ENCODE measurements around the gene ULK3. TPM values are rescaled to one million over a fixed set of nuclear protein-coding genes. Genes with fewer than 3 reads are reported as not detected.

The ULK3 gene
- total RNA-seq, 1 donor, result 25.6 TPM

DNA sequence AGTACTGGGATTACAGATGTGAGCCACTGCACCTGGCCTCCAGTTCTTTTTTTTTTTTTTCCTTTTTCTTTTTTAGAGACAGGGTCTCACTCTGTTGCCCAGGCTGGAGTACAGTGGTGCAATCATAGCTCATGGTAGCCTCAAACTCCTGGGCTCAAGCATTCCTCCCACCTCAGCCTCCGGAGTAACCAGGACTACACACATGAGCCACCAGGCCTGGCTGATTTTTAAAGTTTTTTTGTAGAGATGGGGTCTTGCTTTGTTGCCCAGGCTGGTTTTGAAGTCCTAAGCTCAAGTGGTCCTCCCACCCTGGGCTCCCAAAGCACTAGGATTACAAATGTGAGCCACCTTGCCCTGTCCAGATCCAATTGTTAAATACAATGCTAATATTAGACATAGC lies 13.6 kb upstream of the ULK3 start:
- H3K4me1 ChIP-seq (ENCODE audit: insufficient read depth, low read length), result peaks cover 38% of the 10 kb centered on the region
- H3K27me3 ChIP-seq (ENCODE audit: insufficient read depth, low read length), result no peaks in the 10 kb centered on the region
- H3K9me3 ChIP-seq (ENCODE audit: low read depth, low read length), result no peaks in the 10 kb centered on the region
- H3K4me3 ChIP-seq (ENCODE audit: low read length), result no peak overlapping the region

DNA sequence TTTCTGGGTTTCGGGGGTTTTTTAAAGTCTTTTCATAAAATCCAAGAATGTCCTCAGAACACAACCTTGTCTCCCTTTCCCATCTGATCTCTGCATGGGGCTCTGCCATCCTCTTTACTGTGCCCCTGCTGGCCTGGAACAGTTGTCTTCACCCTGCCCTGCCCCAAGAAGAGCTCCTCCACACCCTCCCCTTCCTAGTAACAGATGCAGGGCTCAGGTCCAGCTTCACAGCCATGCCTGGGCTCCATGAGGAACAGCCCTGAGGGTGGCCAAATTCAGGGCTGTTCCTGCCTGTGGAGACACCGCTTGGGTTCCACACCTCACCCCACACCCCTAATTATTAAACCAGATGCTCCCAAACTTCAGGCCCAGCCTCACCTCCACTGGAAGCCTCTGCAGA lies 12.9 kb upstream of the ULK3 start:
- Histone ChIP-seq H3K4me3 (ENCODE audit: low read length) (no peak overlapping the region), H3K9me3 (ENCODE audit: low read depth, low read length) (no peaks in the 10 kb centered on the region), H3K27me3 (ENCODE audit: insufficient read depth, low read length) (no peaks in the 10 kb centered on the region), H3K4me1 (ENCODE audit: insufficient read depth, low read length) (peaks cover 38% of the 10 kb centered on the region)

DNA sequence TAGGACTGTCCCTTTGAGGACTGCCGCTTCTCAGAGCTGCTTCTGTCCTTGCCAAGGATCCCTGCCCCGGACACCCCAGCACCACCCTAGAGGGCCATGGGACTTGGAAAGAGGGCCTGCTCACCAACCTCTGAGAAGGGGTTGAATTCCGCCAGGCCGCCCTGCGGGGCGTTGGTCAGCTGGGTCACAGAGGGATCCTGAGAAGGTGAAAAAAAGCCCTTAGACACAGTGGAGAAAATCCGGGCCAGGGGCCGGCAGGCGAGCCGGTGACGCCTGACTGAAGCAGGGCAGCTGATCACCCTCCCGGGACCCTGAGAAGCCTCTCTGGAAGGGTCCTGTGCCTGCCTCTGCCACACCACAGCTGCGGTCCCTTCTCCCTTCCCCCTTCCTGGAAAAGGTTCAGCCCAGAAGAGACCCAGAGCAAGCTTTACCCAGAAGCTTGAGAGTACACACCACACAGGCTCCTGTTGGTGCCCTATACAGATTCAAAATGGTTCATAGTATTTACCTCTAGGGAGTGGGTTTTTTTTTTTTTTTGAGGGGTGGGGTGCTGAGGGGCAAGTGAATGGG lies 11.6 kb upstream of the ULK3 start:
- peaks cover 31% of the 10 kb centered on the region for H3K4me1 ChIP-seq (ENCODE audit: insufficient read depth, low read length)
- no peaks in the 10 kb centered on the region for H3K9me3 ChIP-seq (ENCODE audit: low read depth, low read length)
- H3K4me3 ChIP-seq (ENCODE audit: low read length), result no peak overlapping the region
- H3K27me3 ChIP-seq (ENCODE audit: insufficient read depth, low read length), result no peaks in the 10 kb centered on the region

DNA sequence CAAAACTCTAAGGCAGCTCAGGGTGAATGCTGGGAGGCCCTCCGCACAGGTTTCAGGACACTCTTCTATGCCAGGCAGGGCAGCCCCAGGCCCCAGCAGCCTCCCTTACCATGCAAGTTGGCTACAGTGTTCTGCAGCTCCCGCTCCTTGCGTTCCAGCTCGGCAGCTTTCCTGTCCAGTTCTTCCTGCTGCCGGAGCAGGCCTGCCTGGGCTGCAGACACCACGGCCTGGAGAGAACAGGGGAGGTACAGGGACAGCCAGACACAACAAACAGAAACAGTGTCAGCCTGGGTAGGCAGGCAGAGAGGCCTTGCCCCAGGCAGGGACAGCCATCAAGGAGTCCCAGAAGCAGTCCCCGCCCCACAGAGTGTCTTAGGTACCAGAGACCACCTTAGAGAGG lies 9.0 kb upstream of the ULK3 start:
- no peak overlapping the region for H3K4me3 ChIP-seq (ENCODE audit: low read length)
- no peaks in the 10 kb centered on the region for H3K27me3 ChIP-seq (ENCODE audit: insufficient read depth, low read length)
- H3K4me1 ChIP-seq (ENCODE audit: insufficient read depth, low read length), result peaks cover 6% of the 10 kb centered on the region
- no peaks in the 10 kb centered on the region for H3K9me3 ChIP-seq (ENCODE audit: low read depth, low read length)

DNA sequence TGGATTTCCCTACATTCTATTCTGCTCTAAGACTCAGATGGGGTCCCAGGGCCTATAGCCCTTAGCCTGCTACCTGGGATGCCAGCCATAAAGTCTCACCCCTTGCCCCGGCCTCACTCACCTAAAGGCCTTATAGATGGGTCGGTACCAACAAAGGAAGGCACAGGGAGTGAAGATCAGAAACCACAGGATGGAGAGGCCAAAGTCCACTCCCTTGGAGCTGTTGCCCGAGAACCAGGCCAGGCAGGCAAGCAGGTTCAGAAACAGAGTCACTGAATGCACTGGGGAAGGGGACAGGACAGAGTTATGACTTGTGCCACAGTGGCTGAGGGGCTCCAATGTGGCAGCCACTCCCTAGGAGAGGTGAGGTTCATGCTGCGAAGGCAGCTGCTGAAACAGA lies 7.4 kb upstream of the ULK3 start:
- peaks cover 9% of the 10 kb centered on the region for H3K4me1 ChIP-seq (ENCODE audit: insufficient read depth, low read length)
- no peaks in the 10 kb centered on the region for H3K27me3 ChIP-seq (ENCODE audit: insufficient read depth, low read length)
- H3K4me3 ChIP-seq (ENCODE audit: low read length), result no peak overlapping the region
- no peaks in the 10 kb centered on the region for H3K9me3 ChIP-seq (ENCODE audit: low read depth, low read length)

DNA sequence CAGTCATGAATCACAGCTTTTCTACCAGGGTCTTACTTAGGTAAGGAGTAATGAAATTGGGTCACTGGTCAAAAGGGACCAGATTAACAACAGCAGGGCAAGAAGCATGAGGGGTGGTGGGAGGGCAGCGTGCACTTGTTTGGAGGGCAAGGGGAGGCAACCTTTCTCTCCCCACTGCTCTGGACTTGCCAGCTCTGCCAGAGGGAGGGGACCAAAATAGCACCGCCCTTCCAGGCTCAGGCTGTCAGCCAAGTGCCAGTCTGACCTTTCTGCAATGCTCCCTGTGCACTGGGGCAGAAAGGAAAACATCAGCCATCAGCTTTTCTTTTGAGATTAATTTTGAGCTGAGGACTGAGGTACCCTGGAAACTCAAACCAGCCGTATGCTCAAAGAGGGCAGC lies 4.5 kb upstream of the ULK3 start:
- Histone ChIP-seq H3K9me3 (ENCODE audit: low read depth, low read length) (no peaks in the 10 kb centered on the region), H3K27me3 (ENCODE audit: insufficient read depth, low read length) (no peaks in the 10 kb centered on the region), H3K4me3 (ENCODE audit: low read length) (no peak overlapping the region), H3K4me1 (ENCODE audit: insufficient read depth, low read length) (peaks cover 36% of the 10 kb centered on the region)

DNA sequence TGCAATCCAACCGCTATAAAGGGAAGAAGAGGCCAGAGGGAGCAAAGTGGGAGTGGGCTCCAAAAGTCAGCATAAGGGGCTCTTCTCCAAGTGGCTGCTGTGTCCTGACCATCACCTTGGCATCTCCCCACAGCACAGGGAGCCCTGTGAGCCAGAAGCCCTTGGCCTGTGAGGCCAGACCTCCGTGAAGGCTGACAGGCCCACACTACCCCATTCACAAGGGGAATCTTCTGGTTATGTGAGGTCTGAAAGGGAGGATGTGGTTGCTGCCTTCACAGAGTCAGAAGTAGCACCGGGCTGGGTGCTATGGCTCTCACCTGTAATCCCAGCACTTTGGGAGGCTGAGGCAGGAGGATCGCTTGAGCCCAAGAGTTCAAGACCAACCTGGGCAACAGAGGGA lies 2.6 kb upstream of the ULK3 start:
- Histone ChIP-seq H3K4me3 (ENCODE audit: low read length) (no peak overlapping the region), H3K27me3 (ENCODE audit: insufficient read depth, low read length) (no peaks in the 10 kb centered on the region), H3K4me1 (ENCODE audit: insufficient read depth, low read length) (peaks cover 47% of the 10 kb centered on the region), H3K9me3 (ENCODE audit: low read depth, low read length) (no peaks in the 10 kb centered on the region)

DNA sequence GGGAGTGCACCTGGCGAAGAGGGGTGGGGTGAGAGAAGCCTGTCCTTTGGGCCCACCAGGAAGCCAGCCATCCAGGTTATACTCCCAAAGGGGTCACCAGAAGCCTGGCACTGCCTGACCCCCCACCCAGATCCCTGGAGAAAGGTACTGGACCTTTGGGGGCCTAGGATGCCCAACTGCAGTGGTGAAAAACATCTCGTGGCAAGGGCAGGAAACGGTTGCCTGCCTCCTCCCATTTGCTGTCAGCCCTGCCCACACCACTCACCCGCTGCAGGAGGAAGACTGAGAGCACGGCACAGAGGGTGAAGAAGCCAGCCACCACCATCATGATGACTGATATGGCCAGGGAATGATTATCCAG lies 2.2 kb upstream of the ULK3 start:
- no peaks in the 10 kb centered on the region for H3K9me3 ChIP-seq (ENCODE audit: low read depth, low read length)
- no peak overlapping the region for H3K4me3 ChIP-seq (ENCODE audit: low read length)
- H3K27me3 ChIP-seq (ENCODE audit: insufficient read depth, low read length), result no peaks in the 10 kb centered on the region
- H3K4me1 ChIP-seq (ENCODE audit: insufficient read depth, low read length), result peaks cover 47% of the 10 kb centered on the region

DNA sequence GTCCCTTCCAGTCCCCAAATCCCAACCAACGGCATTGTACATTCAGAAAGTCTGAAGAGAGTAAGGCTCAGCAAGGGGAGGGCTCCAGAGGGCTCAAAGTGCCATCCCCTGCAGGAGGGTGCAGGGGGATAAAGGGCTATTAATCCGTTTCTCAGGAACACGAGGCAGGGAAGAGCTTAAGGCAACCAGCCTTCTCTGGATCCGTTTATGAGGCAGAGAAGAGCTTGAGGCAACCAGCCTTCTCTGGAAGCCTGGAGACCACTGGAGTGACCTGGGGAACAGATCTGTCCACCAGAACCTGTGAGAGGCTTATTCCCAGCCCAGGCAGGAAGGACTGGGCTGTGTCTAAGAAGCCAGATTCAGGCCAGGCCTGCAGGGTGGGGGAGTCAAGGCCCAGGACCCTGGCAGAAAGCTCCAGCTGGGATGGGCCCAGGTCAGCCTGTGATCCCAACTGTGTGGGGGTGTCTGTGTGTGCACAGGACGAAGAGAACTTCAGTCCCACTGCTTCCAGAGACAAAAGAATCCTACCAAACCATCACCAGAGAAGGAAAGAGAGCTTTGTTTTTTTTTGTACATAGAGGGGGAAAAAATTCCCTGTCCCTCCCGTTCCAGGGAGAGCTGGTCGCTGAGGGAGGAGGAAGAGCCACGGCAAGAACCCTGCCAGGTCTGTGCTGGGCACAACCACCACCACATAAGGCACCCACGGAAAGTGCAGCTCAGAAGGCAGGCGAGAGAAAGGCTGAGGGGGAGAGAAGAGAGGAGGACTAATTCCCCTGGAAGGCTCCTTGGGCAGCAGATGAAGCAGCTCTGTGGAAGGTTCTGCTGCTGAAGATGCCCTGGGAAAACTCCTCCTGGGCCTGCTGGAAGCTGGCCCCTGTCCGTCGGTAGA lies 1.6 kb upstream of the ULK3 start:
- Histone ChIP-seq H3K9me3 (ENCODE audit: low read depth, low read length) (no peaks in the 10 kb centered on the region), H3K4me1 (ENCODE audit: insufficient read depth, low read length) (peaks cover 47% of the 10 kb centered on the region), H3K27me3 (ENCODE audit: insufficient read depth, low read length) (no peaks in the 10 kb centered on the region), H3K4me3 (ENCODE audit: low read length) (no peak overlapping the region)

DNA sequence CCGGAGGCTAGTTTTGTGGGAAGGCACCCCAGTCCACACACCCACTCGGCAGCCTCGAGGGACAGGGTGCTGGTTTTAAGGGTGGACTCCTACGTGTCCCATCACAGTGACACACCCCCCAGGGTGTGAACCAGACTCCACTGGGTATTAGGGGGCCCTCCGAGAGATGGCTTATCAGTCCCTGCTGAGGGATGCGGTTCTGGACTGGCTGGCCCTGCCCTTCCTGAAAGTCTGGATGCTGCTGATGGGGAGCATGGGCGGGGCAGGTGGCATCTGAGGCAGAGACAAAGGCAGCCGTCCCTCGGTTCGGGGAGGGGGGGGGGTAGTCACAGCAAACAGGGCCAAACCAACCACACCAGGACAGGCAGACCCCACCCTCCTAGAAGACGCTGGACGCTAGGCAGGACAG lies 939 bp upstream of the ULK3 start:
- Histone ChIP-seq H3K9me3 (ENCODE audit: low read depth, low read length) (no peaks in the 10 kb centered on the region), H3K27me3 (ENCODE audit: insufficient read depth, low read length) (no peaks in the 10 kb centered on the region), H3K4me1 (ENCODE audit: insufficient read depth, low read length) (peaks cover 47% of the 10 kb centered on the region), H3K4me3 (ENCODE audit: low read length) (no peak overlapping the region)

DNA sequence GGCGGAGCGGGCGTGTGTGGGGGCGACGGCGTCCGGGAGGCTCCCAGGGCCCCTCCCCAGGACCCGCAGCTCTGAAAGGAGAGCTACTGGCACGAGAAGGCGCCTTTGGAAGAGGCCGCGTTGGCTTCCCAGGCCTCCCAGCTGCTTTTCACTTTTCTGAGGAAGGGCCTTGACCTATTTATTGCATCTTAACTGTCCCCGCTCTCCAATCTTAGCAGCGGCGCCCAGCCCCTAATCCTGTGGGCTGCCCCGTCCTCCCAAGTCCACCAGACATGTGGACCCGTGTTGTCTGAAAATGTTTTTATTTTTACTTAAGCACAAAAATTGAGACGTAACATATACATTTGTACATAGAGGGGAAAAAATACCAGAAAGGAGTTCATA lies 481 bp upstream of the ULK3 start:
- no peaks in the 10 kb centered on the region for H3K27me3 ChIP-seq (ENCODE audit: insufficient read depth, low read length)
- peak overlapping the region; percentile 77 for H3K4me3 ChIP-seq (ENCODE audit: low read length)
- peaks cover 47% of the 10 kb centered on the region for H3K4me1 ChIP-seq (ENCODE audit: insufficient read depth, low read length)
- H3K9me3 ChIP-seq (ENCODE audit: low read depth, low read length), result no peaks in the 10 kb centered on the region

DNA sequence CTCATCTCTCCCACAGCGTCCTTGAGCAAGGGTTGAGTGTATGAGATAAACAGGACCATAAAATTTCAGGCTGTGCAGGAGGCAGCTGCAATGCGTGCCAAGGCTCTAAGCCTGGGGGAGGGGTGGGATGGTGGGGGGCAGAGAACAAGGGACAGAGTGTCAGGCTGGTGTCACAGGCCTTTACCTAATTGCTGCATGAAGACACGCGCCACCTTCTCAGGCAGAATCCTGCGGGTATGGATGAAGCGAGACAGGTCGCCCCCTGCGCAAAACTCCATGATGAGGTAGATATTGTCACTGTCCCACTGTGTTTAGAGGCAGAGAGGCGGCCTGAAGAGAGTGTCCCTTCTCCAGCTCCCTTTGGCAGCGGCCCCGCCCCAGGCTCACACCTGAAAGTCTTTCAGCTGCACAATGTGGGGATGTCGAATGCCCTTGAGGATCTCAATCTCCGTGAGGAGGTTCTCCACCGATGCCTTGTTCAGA lies 1.0 kb downstream of the ULK3 start:
- Histone ChIP-seq H3K4me1 (ENCODE audit: insufficient read depth, low read length) (peaks cover 47% of the 10 kb centered on the region), H3K4me3 (ENCODE audit: low read length) (no peak overlapping the region), H3K27me3 (ENCODE audit: insufficient read depth, low read length) (no peaks in the 10 kb centered on the region), H3K9me3 (ENCODE audit: low read depth, low read length) (no peaks in the 10 kb centered on the region)

DNA sequence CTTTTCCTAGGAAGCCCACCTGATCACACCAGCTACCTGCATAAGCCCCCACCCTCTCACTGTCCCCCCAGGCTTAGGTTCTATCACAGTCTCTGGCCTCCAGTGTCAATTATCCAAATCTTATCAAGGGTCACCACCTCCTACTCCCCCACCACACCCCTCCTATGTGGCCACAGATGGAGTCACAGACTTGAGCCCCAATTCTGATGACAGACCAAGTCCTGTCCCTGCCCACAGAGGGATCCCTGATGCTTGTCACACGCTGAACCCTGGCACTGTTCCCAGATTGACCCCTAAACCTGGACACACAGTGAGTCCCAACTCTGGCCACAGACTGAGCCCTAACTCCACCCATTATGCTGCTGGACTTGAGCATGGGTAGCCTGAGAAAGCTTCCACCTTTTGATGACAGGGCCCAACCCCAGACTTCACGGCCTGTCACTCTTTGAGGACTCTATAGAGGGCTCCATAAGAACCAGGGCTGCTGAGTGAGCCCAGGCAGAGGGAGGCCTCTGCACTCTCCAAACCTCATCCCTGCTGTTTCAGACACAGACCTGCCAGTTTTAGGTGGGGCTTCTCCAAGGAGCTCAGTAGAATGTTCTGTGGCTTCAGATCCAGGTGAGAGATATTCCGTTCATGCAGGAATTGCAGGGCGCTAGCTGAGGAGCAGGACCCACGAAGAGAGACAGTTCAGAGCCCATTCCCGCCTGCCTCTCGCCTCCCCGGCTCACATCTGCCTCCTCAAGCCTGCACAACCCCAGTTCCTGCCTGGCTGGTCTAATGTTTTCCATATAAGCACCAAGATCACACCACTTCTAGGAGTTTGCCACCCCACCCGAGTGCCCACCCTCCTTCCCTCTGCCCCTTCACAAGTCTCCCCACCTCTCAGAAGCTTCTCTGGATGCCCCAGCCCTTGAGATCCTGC lies 1.8 kb downstream of the ULK3 start:
- no peaks in the 10 kb centered on the region for H3K9me3 ChIP-seq (ENCODE audit: low read depth, low read length)
- H3K4me1 ChIP-seq (ENCODE audit: insufficient read depth, low read length), result peaks cover 45% of the 10 kb centered on the region
- H3K4me3 ChIP-seq (ENCODE audit: low read length), result no peak overlapping the region
- H3K27me3 ChIP-seq (ENCODE audit: insufficient read depth, low read length), result no peaks in the 10 kb centered on the region

DNA sequence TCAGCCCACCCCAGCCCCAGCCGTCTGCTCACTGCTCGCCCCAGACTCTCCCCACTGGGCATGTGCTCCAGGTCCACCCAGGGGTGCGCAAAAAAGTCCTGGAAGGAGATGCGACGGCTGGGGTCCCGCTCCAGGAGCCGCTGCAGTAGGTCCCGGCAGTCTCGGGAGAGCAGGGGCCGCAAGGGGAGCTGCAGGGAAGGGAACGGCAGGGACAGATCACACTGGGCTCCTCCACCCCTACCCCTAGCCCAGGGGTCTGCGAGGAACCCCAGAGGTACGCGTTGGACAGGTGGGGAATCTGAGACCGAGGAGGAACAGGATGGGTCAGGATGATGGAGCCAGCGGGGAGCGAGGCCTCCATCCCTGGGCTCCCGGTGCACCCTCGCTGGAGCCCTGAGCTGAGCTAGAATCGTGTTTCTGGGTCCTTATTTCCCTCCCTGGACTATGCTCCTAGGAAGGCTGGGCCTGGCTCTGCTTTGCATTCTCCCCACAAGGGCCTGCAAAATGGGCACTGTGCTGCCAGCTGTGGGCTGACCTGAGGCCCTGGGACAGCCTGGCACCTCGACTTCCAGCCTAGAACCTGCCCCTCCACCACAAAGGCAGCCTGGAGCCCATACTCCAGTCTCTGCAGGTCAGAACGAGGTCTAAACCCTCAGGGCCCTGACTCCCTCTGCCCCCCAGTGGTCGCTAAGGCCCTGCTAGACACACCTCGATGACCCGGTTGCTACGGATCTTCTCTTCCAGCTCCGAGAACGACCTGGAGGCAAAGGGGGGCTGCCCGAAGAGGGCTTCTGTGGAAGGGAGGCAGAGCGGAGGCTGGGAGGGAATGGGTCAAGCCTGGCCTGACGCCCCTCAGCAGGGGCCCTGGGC lies 3.2 kb downstream of the ULK3 start:
- peaks cover 32% of the 10 kb centered on the region for H3K4me1 ChIP-seq (ENCODE audit: insufficient read depth, low read length)
- H3K27me3 ChIP-seq (ENCODE audit: insufficient read depth, low read length), result no peaks in the 10 kb centered on the region
- H3K4me3 ChIP-seq (ENCODE audit: low read length), result no peak overlapping the region
- H3K9me3 ChIP-seq (ENCODE audit: low read depth, low read length), result no peaks in the 10 kb centered on the region
